ENCODE results near the gene PDXK. TPM values are rescaled to one million over a fixed set of nuclear protein-coding genes. Genes with fewer than 3 reads are reported as not detected.

PDXK gene
- total RNA-seq, 1 experiment from 2014 or later = 78.8 TPM

GRCh38 chr21:43750339-43751033, 31.6 kb downstream of the PDXK start:
- no peak for DNase-seq (ENCODE audit: low read depth in 1 of 2, low spot score in 2 of 2)
- Histone ChIP-seq H3K9me3 (replicated peaks) (no peaks in the 10 kb centered on the region), H3K27me3 (replicated peaks) (no peaks in the 10 kb centered on the region), H3K36me3 (peaks cover 81% of the 10 kb centered on the region), H3K4me1 (replicated peaks) (no peaks in the 10 kb centered on the region), H3K27ac (no peak overlapping the region), H3K4me3 (no peak overlapping the region)

DNA sequence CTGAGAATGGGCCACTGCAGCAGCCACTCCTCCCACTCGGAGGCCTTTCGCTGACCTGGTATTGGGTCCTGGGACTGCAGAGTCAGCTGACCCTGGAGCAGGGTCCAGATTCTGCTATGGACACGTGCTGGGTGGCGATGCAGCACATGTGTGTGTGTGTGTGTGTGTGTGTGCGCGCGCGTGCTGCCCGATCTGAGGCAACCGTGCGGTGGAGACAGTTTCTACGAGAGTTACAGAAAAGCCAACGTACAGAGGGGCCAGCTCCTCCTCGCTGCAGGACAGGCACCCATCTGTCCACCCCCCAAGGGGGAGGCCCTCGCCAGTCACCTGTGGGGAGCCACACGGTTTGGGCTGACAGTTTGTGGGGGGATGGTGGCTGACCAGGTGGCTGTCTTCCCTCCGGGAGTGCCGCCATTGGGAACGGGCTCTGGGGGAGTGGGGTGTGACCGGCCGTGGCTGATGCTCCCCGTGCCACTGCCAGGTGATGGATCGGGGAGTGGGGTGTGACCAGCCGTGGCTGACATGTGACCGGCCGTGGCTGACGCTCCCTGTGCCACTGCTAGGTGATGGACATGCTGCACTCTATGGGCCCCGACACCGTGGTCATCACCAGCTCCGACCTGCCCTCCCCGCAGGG, 33.1 kb downstream of the PDXK start:
- H3K27me3 ChIP-seq (replicated peaks) = no peaks in the 10 kb centered on the region
- H3K36me3 ChIP-seq = peaks cover 87% of the 10 kb centered on the region
- no peak overlapping the region for H3K27ac ChIP-seq
- H3K9me3 ChIP-seq (replicated peaks) = no peaks in the 10 kb centered on the region
- no peak overlapping the region for H3K4me3 ChIP-seq
- no peaks in the 10 kb centered on the region for H3K4me1 ChIP-seq (replicated peaks)
- no peak for DNase-seq (ENCODE audit: low read depth in 1 of 2, low spot score in 2 of 2)

- Histone ChIP-seq H3K27ac (no peak overlapping the region), H3K27me3 (replicated peaks) (no peaks in the 10 kb centered on the region), H3K4me1 (replicated peaks) (no peaks in the 10 kb centered on the region), H3K9me3 (replicated peaks) (no peaks in the 10 kb centered on the region), H3K36me3 (peaks cover 80% of the 10 kb centered on the region), H3K4me3 (no peak overlapping the region)
- no peak for DNase-seq (ENCODE audit: low read depth in 1 of 2, low spot score in 2 of 2)
Measured at GRCh38 chr21:43752758-43753438, 34.0 kb downstream of the PDXK start.

DNA sequence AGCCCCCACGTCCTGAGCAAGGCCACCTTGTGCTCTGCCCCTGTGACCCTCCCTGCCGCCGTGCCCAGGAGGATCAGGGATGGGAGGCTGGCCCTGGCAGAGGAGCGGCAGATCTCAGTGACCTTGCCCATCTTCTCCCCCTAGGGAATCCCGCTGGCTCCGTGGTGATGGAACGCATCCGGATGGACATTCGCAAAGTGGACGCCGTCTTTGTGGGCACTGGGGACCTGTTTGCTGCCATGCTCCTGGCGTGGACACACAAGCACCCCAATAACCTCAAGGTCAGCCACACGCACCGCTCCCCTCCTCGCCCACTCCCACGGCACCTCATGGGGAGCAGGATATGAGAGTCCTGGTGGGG, 34.5 kb downstream of the PDXK start:
- Histone ChIP-seq H3K9me3 (replicated peaks) (no peaks in the 10 kb centered on the region), H3K4me1 (replicated peaks) (no peaks in the 10 kb centered on the region), H3K27me3 (replicated peaks) (no peaks in the 10 kb centered on the region), H3K27ac (no peak overlapping the region), H3K36me3 (peaks cover 80% of the 10 kb centered on the region), H3K4me3 (no peak overlapping the region)
- DNase-seq (ENCODE audit: low read depth in 1 of 2, low spot score in 2 of 2) = no peak

- Histone ChIP-seq H3K9me3 (replicated peaks) (no peaks in the 10 kb centered on the region), H3K4me3 (no peak overlapping the region), H3K27me3 (replicated peaks) (no peaks in the 10 kb centered on the region), H3K27ac (no peak overlapping the region), H3K4me1 (replicated peaks) (no peaks in the 10 kb centered on the region), H3K36me3 (peaks cover 85% of the 10 kb centered on the region)
- DNase-seq (ENCODE audit: low read depth in 1 of 2, low spot score in 2 of 2) = no peak
Measured at GRCh38 chr21:43754948-43755781, 36.2 kb downstream of the PDXK start.

GRCh38 chr21:43755820-43756594, 37.1 kb downstream of the PDXK start:
- Histone ChIP-seq H3K4me1 (replicated peaks) (no peaks in the 10 kb centered on the region), H3K9me3 (replicated peaks) (no peaks in the 10 kb centered on the region), H3K27ac (no peak overlapping the region), H3K36me3 (peaks cover 84% of the 10 kb centered on the region), H3K27me3 (replicated peaks) (no peaks in the 10 kb centered on the region), H3K4me3 (no peak overlapping the region)
- DNase-seq (ENCODE audit: low read depth in 1 of 2, low spot score in 2 of 2) = no peak

- no peak for DNase-seq (ENCODE audit: low read depth in 1 of 2, low spot score in 2 of 2)
- Histone ChIP-seq H3K4me3 (no peak overlapping the region), H3K9me3 (replicated peaks) (no peaks in the 10 kb centered on the region), H3K27ac (no peak overlapping the region), H3K4me1 (replicated peaks) (no peaks in the 10 kb centered on the region), H3K27me3 (replicated peaks) (no peaks in the 10 kb centered on the region), H3K36me3 (peaks cover 84% of the 10 kb centered on the region)
Measured at GRCh38 chr21:43757601-43758000, 38.7 kb downstream of the PDXK start.

DNA sequence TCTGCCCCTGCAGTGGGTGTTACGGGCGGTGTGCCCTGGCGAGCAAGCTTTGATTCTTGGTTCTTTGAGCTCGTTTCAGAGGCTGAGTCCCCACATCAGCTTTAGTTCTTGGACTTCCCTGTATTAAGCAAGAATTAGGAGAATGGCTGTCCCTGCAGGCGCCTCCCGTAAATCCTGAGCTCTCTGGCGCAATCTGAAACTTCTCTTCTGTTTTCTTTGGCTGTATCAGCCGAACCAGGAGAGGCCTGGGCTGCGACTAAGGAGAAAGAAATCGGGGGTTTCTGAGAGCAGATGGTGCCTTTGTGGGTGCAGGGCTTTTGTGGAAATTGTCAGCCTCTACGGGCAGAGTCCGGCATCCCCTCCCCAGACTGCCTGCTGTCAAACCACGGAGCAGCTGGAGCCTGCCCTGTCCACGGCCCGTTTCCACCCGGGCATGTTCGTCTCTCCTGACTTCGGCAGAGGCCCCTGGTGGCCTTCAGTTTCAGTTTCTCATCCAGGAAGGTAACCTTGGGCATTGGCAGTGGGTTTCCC, 39.2 kb downstream of the PDXK start:
- no peak overlapping the region for H3K27ac ChIP-seq
- H3K36me3 ChIP-seq = peaks cover 81% of the 10 kb centered on the region
- DNase-seq (ENCODE audit: low read depth in 1 of 2, low spot score in 2 of 2) = no peak

DNA sequence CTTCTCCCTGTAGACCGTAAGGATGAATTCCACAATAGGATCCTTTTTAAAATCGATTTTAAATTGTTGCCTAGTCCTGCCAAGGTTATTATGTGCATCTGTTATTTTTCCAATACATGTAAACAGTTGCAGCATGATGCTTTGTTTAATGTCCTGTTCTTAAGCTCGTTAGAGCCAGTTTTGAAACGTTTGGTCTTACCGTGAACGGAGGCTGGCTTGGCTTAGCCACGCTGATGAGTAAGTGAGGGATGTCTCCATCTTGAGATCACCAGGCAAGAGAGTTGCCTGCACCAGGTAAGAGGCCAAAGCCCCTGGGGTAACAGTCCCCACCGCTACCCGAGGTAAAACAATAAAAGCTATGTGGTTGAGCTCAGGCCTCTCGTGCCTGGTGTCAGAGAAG, 39.9 kb downstream of the PDXK start:
- H3K4me3 ChIP-seq = no peak overlapping the region
- peaks cover 78% of the 10 kb centered on the region for H3K36me3 ChIP-seq
- no peak for DNase-seq (ENCODE audit: low read depth in 1 of 2, low spot score in 2 of 2)
- H3K27me3 ChIP-seq (replicated peaks) = no peaks in the 10 kb centered on the region
- no peaks in the 10 kb centered on the region for H3K4me1 ChIP-seq (replicated peaks)
- H3K9me3 ChIP-seq (replicated peaks) = no peaks in the 10 kb centered on the region
- H3K27ac ChIP-seq = no peak overlapping the region

More for the DNA sequence above, 39.2 kb downstream of the PDXK start:
- Histone ChIP-seq H3K4me3 (no peak overlapping the region), H3K9me3 (replicated peaks) (no peaks in the 10 kb centered on the region), H3K27me3 (replicated peaks) (no peaks in the 10 kb centered on the region), H3K4me1 (replicated peaks) (no peaks in the 10 kb centered on the region)

GRCh38 chr21:43759651-43760050, 40.7 kb downstream of the PDXK start:
- H3K4me1 ChIP-seq (replicated peaks) = no peaks in the 10 kb centered on the region
- H3K27ac ChIP-seq = no peak overlapping the region

DNA sequence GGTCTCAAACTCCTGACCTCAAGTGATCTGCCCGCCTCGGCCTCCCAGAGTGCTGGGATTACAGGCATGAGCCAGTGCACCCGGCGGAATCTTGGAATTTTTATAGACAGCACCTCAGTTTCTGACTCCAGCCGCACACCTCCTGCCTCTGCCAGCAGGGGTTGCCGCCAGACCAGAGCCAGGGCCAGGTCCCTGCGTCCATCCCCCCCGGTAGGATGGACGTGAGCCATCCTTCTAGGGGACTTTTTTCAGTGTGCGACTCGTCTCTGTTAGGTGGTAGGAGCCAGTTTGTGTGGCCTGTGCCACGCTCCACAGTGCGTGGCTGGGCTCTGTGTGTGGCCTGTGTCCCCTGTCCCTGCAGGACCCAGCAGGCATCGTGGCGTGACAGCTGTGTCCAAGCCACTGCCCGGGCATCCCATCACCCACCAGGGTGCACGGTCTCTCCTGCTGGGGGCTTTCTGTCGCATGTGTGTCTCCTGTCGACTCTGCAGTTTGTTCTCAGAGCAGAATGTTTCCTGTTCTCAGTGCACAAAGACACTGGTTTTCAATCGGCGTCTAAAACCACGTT, 41.5 kb downstream of the PDXK start:
- Histone ChIP-seq H3K4me1 (replicated peaks) (no peaks in the 10 kb centered on the region), H3K9me3 (replicated peaks) (no peaks in the 10 kb centered on the region), H3K36me3 (peaks cover 62% of the 10 kb centered on the region), H3K4me3 (no peak overlapping the region), H3K27me3 (replicated peaks) (no peaks in the 10 kb centered on the region), H3K27ac (no peak overlapping the region)
- DNase-seq (ENCODE audit: low read depth in 1 of 2, low spot score in 2 of 2) = no peak

More at GRCh38 chr21:43759651-43760050, 40.7 kb downstream of the PDXK start:
- Histone ChIP-seq H3K9me3 (replicated peaks) (no peaks in the 10 kb centered on the region), H3K36me3 (peaks cover 70% of the 10 kb centered on the region), H3K4me3 (no peak overlapping the region), H3K27me3 (replicated peaks) (no peaks in the 10 kb centered on the region)
- DNase-seq (ENCODE audit: low read depth in 1 of 2, low spot score in 2 of 2) = no peak

- Histone ChIP-seq H3K27ac (no peak overlapping the region), H3K36me3 (peaks cover 49% of the 10 kb centered on the region), H3K4me1 (replicated peaks) (no peaks in the 10 kb centered on the region), H3K4me3 (no peak overlapping the region), H3K27me3 (replicated peaks) (no peaks in the 10 kb centered on the region), H3K9me3 (replicated peaks) (no peaks in the 10 kb centered on the region)
- DNase-seq (ENCODE audit: low read depth in 1 of 2, low spot score in 2 of 2) = no peak
Measured at GRCh38 chr21:43761886-43762285, 43.0 kb downstream of the PDXK start.
